Occipital lobe (tissue), 2 donors: ENCODE measurements around the gene CST6. TPM values are rescaled to one million over a fixed set of nuclear protein-coding genes. Genes with fewer than 3 reads are reported as not detected.

ENCODE experiments used
- DNase-seq: peaks from one replicate; lab custom pipeline; 2025; lab: John Stamatoyannopoulos, UW
- total RNA-seq: library from RNA; depleted of rRNA; stranded (reverse); fragments of >200 nt; gene quantifications from one replicate; pipeline ENCODE4 v1.2.3, GENCODE V29; 2014

Gene CST6
- total RNA-seq, 1 donor from 2014 or later = not detected

DNA sequence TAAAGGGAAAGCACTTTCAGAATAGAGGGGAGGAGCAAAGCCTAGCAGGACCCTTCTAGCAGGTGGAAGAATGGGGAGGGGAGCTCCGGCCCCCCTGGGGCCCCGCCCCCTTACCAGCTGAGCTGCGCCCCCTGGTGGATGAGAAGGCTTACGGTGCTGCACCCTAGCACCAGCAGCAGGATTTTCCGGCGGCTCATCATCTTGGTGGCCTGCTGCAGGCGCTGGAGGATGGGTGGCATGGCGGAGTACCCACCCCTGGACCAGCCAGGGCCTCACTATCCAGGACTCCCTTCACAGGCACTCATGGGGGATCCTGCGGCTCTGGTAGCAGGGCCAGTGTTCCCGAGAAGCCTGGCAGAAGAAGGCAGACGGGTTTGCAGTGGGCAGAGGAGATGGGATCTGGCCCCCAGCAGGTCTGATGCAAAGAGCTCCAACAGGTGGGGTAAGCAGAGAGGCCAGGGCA lies 33.4 kb downstream of the CST6 start:
- peak; percentile 45 for DNase-seq

GRCh38 chr11:66046901-66047300 lies 35.1 kb downstream of the CST6 start:
- no peak for DNase-seq

DNA sequence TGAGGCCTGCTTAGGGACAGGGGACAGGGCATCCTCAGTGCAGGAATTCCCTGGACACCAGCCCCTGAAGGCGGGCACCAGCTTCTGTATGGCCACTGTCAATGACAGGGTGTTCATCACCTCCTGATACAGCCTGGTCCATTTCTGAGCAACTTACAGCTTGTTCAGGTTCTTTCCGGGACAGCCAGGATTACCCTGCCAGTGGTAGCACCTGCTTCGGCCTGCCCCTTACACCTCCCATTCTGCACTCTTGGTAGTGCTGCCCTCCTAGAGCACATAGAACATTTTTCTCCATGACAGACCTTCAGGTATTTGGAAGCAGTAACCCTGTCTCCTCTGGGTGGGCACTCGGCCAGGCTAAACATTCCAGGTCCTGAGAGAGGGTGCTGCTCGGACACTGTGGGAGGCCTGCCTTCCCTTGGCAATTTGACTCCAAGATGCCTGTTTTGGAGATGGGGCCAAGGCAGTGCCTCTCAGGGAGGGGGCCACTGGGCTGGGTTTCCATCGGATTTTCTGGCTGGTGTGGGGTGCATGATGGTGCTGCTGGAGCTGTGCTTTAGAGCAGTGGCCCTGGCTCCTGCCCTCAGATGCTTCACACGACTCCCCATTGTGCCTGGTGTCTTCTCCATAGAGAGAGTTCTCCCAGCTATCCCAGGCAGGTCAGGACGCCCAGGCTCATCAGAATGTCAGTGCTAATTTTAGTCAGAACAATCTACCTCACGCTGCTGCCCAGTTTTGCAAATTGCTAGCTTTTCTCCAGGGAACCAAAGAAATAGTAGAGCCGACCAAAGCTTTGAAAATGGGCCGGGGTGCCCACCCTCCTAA lies 35.9 kb downstream of the CST6 start:
- DNase-seq = no peak

DNA sequence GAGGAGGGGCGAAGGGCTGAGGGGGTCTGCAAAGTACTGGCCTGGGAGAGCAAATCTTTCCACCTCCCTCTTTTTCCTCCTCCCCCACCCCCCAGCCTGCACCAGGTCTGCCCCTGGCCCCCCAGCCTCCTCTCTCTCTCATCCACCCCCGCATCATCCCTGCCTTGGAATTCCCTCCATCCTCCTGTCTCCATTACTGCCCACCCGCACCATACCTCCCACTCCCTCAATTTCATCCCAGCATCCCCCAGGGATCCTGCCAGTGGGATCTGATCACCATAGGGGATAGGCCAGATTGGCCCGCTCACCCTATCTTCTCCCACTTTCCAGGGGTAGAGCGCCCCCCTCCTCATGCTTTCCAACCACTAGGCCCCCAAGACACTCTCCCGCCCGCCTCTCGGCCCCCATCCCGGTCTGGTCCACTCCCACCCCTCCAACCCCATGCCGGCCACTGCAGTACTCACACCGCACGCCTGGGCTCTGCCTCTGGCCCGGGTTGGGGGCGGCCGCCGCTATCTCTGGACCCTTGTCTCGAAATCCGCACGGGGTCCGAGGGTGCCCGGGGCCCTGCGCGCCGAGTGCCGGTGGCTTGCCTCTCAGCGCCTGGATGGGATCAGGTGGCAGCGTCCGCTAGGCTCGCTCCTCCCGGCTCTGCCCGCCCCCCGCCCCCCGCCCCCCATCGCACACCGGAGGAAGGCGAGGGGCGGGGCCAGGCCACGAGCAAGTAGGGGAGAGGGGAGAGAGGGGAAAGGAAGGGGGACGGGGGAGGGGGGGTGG lies 36.9 kb downstream of the CST6 start, which contains the start of gene GAL3ST3:
Gene GAL3ST3 (minus strand): TSS at position 615 of the 777 bp plus-strand sequence. CDS start 3,746 bp downstream, outside the sequence.
- no peak for DNase-seq

DNA sequence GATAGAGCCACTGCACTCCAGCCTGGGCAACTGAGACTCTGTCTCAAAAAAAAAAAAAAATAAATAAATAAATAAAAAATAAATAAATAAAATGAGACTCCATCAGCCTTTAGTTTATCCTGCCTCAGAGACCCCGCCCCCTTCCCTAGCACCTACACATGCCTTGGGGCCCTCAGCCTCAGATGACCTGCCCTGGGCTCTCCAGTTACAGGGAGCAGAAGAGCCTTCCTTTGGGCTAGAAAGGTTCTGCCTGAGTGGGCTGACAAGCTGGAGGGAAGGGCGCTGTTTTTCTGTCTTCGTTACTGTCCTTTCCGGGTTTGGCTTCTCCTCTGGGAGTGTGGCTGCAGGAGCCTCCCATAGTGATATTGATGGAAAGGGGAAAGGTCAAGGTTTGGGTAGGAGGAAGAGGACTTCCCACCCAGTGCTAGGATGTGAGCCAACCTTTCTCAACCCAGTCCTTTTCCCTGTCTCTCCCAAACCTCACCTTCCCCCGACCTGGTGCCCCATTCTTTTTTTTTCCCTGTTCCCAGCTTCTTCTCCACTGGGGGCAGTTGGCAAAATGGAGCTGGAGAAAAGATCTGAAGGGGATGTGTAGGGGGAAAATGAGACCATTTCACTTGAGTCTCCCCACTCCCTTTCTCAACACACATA lies 38.9 kb downstream of the CST6 start:
- no peak for DNase-seq

GRCh38 chr11:66051371-66051765 lies 39.6 kb downstream of the CST6 start:
- DNase-seq = no peak

- peak; percentile 98 for DNase-seq
Measured at GRCh38 chr11:66051766-66052663, 40.2 kb downstream of the CST6 start, which contains the start of gene SF3B2. Gene SF3B2, plus strand, starts transcription at chr11:66052364. Its CDS starts 21 bp downstream, at chr11:66052385.

DNA sequence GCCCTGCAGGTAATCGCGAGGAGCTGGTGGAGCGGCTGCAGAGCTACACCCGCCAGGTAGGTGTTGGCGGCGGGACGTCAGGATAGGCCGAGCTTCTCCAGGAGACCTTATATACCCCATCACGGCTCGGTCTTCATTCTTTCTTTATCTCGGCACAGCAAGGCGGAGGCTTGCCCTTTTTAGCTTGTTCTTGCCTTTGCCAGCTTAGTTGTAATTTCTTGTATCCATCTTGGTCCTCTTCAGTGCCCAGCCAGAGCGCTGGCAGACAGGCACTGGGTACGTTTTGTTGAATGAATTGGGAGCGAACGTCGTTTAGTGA lies 40.8 kb downstream of the CST6 start:
- no peak for DNase-seq

GRCh38 chr11:66055021-66055420 lies 43.2 kb downstream of the CST6 start:
- no peak for DNase-seq

GRCh38 chr11:66056501-66056900 lies 44.7 kb downstream of the CST6 start:
- no peak for DNase-seq

GRCh38 chr11:66059966-66060680 lies 48.3 kb downstream of the CST6 start:
- DNase-seq = no peak

DNA sequence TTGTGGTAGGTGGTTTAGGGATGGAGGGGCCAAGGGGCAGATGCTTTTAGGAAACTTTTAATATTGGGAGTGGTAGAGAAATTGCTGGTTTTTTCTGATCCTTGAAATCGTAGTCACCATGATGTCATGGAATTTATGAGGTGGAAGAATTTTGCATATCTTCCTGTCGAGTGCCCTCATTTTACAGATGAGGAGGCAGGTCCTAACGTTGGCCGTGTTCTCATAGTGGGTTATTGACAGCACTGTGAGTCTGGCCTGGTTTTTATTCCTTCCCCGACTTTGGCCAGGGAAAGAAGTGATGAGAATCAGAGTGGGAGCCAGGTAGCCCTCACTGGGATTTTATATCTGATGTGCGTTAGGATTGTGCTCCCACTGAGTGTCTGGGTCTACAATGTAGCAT lies 49.5 kb downstream of the CST6 start:
- DNase-seq = no peak

GRCh38 chr11:66062408-66062807 lies 50.6 kb downstream of the CST6 start:
- no peak for DNase-seq

Other genes starting within 250 kb of the CST6 start
- gene AP5B1, start 231.0 kb upstream of the CST6 start, total RNA-seq = 4.7 TPM
- not detected for gene OVOL1, start 224.9 kb upstream of the CST6 start, total RNA-seq
- gene SNX32, start 178.0 kb upstream of the CST6 start, total RNA-seq = 7.3 TPM
- gene CFL1, start 153.8 kb upstream of the CST6 start, total RNA-seq = 404 TPM
- 45.9 TPM for gene MUS81, start 151.6 kb upstream of the CST6 start, total RNA-seq
- gene EFEMP2, start 139.2 kb upstream of the CST6 start, total RNA-seq = 13.3 TPM
- not detected for gene CTSW, start 132.2 kb upstream of the CST6 start, total RNA-seq
- gene FIBP, start 123.5 kb upstream of the CST6 start, total RNA-seq = 107 TPM
- 14.0 TPM for gene CCDC85B, start 121.3 kb upstream of the CST6 start, total RNA-seq
- gene FOSL1, start 111.6 kb upstream of the CST6 start, total RNA-seq = not detected
- 12.6 TPM for gene C11orf68, start 92.9 kb upstream of the CST6 start, total RNA-seq
- gene DRAP1, start 92.6 kb upstream of the CST6 start, total RNA-seq = 50.4 TPM
- gene TSGA10IP, start 66.5 kb upstream of the CST6 start, total RNA-seq = not detected
- 22.1 TPM for gene SART1, start 50.3 kb upstream of the CST6 start, total RNA-seq
- 20.7 TPM for gene EIF1AD, start 9.9 kb upstream of the CST6 start, total RNA-seq
- gene BANF1, start 9.5 kb upstream of the CST6 start, total RNA-seq = 16.7 TPM
- gene CATSPER1, start 14.5 kb downstream of the CST6 start, total RNA-seq = not detected
- gene GAL3ST3, start 37.2 kb downstream of the CST6 start, total RNA-seq = 14.0 TPM
- 88.6 TPM for gene SF3B2, start 40.4 kb downstream of the CST6 start, total RNA-seq
- gene PACS1, start 58.3 kb downstream of the CST6 start, total RNA-seq = 34.5 TPM
- 31.5 TPM for gene KLC2, start 245.7 kb downstream of the CST6 start, total RNA-seq